ENCODE data around the gene MYO7A.
"Not testable (repeated sequence)": the region's sequence is repeated elsewhere in the genome, so short reads cannot be mapped to it uniquely, and the experiment has no call there.

The MYO7A gene

GRCh38 chr11:77093056-77093891 lies 34.8 kb upstream of the MYO7A start:
- no peak for DNase-seq

DNA sequence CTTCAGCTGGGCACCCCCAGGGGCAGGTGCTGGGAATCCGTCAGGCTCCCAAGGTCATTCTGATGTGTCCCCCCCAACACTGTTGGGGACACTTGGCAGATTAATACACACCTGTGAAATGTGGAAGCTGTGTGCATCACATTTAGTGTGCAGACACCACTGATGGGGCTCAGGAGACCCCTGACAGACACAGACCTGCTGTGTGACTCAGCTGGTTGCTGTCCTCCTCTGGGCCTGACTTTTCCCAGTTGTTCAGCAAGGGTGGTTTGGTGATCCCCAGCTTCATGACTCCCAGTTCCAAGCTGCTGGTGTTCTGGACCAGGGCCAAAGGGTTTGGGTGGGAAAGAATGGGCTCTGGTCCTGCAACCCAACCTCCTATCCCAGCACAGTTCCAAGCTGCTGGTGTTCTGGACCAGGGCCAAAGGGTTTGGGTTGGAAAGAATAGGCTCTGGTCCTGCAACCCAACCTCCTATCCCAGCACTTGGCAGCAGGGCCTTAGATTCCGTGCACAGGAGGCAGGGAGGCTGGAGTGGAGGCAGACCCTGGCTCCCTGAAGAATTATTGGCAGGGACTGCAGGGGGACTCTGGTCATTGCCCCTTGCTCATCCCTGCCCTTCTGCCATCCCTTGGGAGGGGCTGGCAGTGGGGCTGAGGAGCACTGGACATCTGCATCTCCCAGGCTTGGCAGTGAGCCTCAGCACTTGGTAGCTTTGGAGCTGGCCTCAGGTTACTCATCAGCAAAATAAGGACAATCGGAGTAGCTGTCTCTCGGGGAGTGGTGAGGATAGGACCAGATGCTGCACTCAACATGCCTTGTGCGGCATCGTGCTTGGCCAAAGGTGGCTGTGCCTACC lies 33.8 kb upstream of the MYO7A start:
- no peak for DNase-seq

DNA sequence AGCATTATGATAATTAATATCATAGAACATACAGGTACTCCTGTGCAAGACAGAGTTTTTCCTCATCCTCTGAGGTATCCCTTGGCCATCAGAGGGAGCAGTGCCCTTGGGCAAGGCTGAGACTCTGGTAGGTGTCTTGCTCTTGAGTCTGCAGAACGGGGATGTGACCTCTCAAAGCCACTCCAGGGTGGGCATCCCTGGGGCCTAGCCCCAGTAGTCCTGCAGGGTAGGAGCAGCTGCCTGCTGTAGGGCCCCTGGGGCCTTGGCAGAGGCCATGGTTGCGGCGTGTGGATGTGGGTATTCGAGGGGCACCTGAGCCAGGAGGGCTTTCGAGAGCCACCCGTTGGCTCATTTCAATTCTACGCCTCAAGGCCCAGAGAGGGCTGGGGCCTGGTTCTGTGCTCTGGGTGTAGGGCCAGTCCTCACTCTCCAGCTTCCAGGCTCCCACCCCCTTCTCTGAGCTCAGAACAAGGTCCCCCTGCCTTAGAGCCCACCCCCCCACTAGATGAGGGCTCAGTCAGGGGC lies 33.1 kb upstream of the MYO7A start:
- DNase-seq: no peak

DNA sequence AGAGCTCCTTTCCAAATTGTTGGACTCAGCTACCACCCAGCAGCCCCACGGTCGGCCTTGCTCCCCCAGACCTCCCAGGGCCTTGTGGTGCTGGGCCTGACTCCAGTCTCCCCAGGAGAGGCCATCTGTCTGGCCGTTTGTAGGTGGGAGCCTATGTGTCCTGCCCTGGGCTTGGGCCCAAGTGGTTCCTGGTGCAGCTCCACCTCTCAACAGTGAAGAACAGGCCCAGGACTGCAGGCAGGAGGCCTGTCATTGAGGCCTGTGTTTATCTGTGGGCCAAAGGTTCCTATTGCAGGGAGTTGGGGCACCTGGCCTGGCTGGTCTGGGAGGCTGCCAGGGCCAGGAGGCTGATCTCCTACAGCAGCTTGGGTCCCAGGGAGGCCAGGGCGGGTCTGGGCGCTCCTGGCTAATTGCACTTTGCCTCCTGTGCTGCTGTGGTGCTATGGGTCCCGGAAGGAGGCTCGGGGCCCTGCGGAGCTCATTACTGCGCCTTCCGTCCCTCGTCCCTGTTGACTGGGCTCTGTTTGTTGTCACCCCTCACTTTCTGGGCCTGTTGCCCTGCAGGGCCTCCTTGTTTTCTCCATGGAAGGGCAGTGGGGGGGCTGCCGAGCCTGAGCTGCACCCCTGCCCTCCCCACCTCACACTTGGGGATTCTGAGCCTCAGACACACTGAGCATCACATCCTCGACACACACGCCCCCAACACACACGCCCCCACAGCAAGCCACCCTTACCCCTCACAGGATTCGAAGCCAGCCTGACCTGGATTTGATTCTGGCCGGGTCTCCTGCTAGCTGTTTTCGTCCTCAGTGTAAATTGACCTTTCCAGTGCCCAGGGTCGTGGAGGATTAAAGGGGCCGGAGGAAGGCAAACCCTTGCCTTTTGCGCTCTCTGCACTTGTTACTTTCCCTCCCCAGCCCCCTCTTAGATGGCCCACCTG lies 32.2 kb upstream of the MYO7A start:
- DNase-seq: no peak

DNA sequence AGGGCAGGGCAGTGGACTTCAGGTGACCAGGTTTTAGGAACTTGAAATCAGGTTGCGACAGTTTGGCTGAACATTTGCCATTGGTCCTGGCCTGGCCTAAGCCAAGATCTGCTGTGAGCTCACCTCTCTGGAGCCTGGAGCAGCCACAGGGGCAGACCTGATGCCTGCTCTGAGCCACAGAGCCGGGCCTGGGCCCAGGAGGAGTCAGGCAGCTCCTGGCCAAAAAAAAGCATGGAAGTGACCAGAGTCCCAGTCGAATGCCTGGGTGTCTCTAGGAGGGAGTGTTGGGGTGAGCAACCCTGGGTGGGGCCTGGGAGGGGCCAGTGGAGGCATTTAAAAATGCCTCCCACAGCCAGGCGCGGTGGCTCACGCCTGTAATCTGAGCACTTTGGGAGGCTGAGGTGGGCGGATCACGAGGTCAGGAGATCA lies 31.4 kb upstream of the MYO7A start:
- no peak for DNase-seq

GRCh38 chr11:77097180-77097579 lies 30.9 kb upstream of the MYO7A start:
- not testable (repeated sequence) for DNase-seq

DNA sequence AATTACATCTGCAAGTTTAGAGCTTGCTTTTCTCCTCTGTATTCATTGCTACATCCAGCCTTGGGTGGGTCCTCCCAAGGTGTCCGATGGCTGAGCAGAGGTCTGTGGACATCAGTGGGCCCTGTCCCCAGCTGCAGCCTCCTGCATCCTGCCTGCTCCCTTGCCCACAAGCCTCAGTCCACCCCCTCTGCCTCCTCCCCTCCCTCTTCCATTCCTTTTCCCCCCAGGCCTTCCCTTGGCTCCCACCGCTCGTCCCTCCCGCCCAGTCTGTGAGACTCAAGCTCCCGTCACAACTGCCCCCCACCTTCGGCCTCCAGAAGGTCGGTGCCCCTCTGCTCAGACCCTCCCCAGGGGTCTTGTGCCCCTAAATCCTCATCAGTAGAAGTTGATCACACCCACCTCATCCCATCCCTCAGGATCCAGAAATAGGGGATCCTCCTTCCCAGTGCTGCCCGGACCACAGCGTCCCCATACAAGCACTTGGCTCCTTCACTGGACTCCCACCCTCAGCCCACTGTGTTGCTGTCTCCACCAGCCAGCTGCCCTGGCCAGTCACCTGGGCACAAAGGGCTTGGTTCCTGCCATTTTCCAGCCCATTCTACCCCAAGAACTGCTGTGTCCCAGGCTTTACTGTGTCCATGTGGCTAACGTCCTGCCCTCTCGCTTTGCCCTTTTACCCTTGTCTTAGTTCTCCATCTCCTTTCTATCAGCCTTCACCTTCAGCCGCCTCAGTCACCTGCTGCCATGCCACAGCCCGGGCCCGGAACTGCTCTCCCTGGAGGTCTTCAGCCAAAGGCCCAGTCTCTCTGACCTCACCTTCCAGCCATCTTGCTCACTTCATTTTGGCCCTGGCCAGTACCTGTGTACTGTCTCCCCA lies 27.6 kb upstream of the MYO7A start:
- no peak for DNase-seq

DNA sequence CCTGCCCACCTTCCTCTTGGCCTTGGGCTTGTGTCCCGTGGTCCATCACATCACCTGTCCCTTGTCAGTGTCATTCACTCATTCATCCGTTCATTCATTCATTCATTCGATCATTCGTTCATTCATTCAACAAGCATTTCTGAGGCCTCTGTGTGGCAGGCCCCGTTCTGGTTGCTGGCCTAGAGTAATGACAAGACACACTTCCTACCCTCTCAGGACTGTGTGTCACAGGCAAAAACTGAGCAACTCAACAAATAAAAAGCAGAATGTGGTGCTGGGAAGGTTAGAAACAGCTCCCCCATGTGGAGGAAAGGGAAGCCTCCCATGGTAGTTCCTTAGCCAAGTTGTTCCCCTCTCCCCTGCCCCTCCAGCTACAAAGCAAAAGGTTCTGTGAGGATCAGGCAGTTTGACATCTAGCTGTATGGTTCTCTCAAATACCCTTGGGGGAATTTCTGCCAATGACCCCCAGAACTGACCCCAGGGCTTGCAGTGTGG lies 27.0 kb upstream of the MYO7A start:
- DNase-seq: peak in 1 of 2 experiments; percentile 20

DNA sequence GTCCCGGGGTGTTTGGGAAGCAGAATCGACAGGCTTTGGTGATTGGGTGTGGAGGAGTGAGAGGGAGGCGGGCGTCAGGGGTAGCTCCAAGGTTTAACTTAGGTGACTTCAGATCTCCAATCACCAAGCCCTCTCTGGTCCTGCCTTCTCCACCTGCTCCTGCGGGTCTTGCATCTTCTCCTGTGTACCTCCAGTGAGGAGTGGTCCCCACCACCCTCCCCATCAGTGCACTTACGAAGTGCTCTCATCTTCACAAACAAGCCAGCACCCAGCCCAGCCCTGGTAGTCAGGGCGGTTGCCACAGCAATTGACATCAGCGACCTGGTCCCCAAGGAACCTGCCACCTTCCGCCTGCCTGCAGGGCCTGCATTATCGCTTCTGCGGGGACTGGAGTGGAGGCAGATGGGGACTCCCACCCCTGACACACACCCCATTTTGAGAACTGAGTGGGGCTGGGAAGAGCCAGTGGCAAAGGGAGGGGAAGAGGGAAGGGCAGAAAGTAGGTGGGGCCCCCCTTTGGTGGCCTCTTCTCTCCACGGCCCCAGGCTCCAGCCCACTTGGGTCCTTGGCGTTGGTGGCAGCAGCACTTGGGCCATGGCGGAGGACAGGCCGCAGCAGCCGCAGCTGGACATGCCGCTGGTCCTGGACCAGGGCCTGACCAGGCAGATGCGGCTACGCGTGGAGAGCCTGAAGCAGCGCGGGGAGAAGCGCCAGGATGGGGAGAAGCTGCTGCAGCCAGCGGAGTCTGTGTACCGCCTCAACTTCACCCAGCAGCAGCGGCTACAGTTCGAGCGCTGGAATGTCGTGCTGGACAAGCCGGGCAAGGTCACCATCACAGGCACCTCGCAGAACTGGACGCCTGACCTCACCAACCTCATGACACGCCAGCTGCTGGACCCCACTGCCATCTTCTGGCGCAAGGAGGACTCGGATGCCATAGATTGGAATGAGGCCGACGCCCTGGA lies 25.5 kb upstream of the MYO7A start, which contains the start of gene OMP:
OMP (plus strand) TSS at position 595 of the 965 bp plus-strand sequence; CDS start at position 595, 0 bp downstream.
- no peak for DNase-seq

DNA sequence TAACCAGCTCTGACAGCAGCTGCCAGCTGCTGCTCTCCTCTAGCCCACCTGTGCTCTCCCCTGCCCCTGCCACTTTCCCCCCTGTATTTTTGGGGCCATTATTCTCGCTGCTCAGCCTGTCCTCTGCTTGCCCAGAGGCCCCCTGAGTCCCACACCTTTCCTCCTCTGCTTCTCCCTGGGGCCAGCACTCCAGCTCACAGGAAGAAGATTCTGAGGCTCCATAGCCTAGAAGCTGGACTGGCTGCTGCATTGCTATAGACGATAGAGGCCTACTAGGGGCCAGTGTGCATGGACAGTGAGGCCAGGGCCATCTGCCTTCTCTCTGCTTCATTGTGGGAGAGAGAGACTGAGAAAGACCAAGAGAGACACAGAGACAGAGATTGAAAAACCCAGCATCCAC lies 24.7 kb upstream of the MYO7A start:
- no peak for DNase-seq

GRCh38 chr11:77104727-77105126 lies 23.3 kb upstream of the MYO7A start:
- DNase-seq: no peak

GRCh38 chr11:77106321-77106720 lies 21.7 kb upstream of the MYO7A start:
- no peak for DNase-seq

DNA sequence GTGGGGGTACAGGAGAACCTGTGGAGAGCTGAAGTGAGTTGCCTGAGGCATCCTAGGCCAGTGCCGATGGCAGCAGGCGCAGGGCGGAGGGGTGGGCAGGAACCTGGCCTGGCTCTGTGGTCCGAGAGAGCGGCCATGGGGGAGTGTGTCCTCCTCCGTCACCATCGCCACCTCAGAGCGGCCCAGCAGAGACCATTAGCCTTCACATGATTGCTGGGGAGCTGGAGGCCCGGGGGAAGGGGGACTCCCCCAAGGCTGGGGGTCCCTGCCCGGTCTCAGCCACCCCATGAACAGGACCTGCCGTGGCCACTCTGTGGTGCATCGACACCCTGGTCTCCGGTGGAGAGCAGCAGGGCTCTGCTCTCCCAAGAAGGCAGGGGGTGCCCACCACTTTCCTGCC lies 21.3 kb upstream of the MYO7A start:
- DNase-seq: no peak

DNA sequence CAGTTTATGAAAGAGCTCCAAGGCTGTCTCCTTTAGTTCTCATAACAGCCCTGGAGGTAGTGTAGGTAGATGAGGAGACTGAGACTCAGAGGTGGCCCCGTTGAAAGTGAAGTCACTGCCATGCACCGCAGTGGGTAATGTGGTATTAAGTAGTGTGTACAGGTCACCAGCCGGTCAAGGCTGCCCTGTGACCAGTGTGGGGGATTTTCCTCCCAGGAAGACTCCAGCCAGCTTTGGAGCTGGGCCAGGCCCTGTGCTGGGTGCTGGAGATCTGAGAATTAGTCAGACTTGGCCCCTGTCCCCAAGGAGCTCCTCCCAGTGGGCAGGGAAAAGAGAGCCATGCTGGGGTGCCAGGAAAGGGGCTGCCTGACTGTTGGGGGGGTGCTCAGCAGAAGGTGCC lies 20.1 kb upstream of the MYO7A start:
- DNase-seq: peak in 1 of 2 experiments; percentile 67

- no peak for DNase-seq
Observed at GRCh38 chr11:77108436-77108835, 19.6 kb upstream of the MYO7A start.

- no peak for DNase-seq
Observed at GRCh38 chr11:77109236-77110019, 18.6 kb upstream of the MYO7A start.

DNA sequence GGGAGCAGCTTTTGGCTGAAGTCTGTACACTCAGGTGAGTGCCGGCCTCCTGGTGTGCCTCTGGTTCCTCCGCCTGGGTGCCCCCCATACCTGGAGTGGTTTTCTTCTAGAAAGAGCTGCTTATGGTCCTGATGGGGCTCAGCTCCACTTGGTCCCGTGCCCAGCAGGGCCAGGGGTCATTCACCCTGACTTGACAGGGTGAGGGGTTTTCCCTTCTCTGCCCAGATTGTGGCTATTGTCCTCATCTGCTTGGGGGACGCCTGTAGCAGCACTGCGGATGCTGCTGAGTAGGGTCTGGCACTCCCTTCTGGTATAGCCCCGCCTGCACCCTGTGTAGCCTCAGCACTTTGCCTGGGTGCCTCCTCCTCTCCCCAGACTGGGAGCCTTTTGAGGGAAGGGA lies 17.2 kb upstream of the MYO7A start:
- DNase-seq: no peak

GRCh38 chr11:77111277-77111676 lies 16.8 kb upstream of the MYO7A start:
- no peak for DNase-seq

- DNase-seq: no peak
Observed at GRCh38 chr11:77111946-77112345, 16.1 kb upstream of the MYO7A start.
